GM10248 (cell line): ENCODE results near the gene KCNT1.

Experiments
- CTCF ChIA-PET: fragments of 300-600 bp; sonication (Branson Sonifier 250); formaldehyde crosslinking; extraction: SDS; loops from one replicate; lab custom pipeline; 2021; ENCODE audit warnings: antibody characterized with exemption; lab: Yijun Ruan, JAX
- POLR2A ChIA-PET: fragments of 350-650 bp; sonication (Branson Sonifier 250); formaldehyde crosslinking; extraction: SDS; loops from one replicate; lab custom pipeline; 2020; ENCODE audit warnings: antibody characterized with exemption; lab: Yijun Ruan, JAX
- DNase-seq: peaks from one replicate; pipeline ENCODE4 v3.0.0; 2012; ENCODE audit errors: extremely low spot score
- TF ChIP-seq, protein P1 (sequence below): IDR thresholded peaks from 2 replicates; pipeline ENCODE4 v1.5.1; 2012; ENCODE audit warnings: mild to moderate bottlenecking, low read depth; ENCODE audit errors: extremely low read depth, missing control alignments, control extremely low read depth

KCNT1 gene

DNA sequence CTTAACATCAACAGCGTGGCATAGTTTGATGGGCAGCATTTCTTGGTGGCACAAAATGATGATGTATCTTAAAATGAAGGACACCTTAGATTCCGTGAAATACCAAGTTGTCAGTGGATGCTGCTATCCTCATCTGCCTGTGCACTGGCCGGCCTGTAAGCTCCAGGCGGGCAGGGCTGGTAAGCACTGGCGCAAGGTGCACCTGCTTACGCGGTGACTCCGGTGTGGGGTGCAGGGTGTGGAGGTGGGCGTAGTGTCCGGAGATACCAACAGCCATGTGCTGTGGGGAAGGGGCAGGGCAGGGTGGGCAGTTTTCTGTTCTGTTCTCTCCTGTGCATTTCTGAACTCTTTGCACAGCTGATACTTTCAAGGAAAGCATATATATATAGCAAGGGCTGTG is 101.5 kb downstream of the KCNT1 start:
- DNase-seq: no peak
- POLR2A ChIA-PET: no interaction called here
- TF ChIP-seq, protein P1, sequence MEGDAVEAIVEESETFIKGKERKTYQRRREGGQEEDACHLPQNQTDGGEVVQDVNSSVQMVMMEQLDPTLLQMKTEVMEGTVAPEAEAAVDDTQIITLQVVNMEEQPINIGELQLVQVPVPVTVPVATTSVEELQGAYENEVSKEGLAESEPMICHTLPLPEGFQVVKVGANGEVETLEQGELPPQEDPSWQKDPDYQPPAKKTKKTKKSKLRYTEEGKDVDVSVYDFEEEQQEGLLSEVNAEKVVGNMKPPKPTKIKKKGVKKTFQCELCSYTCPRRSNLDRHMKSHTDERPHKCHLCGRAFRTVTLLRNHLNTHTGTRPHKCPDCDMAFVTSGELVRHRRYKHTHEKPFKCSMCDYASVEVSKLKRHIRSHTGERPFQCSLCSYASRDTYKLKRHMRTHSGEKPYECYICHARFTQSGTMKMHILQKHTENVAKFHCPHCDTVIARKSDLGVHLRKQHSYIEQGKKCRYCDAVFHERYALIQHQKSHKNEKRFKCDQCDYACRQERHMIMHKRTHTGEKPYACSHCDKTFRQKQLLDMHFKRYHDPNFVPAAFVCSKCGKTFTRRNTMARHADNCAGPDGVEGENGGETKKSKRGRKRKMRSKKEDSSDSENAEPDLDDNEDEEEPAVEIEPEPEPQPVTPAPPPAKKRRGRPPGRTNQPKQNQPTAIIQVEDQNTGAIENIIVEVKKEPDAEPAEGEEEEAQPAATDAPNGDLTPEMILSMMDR: no peak
- CTCF ChIA-PET: no interaction called here

DNA sequence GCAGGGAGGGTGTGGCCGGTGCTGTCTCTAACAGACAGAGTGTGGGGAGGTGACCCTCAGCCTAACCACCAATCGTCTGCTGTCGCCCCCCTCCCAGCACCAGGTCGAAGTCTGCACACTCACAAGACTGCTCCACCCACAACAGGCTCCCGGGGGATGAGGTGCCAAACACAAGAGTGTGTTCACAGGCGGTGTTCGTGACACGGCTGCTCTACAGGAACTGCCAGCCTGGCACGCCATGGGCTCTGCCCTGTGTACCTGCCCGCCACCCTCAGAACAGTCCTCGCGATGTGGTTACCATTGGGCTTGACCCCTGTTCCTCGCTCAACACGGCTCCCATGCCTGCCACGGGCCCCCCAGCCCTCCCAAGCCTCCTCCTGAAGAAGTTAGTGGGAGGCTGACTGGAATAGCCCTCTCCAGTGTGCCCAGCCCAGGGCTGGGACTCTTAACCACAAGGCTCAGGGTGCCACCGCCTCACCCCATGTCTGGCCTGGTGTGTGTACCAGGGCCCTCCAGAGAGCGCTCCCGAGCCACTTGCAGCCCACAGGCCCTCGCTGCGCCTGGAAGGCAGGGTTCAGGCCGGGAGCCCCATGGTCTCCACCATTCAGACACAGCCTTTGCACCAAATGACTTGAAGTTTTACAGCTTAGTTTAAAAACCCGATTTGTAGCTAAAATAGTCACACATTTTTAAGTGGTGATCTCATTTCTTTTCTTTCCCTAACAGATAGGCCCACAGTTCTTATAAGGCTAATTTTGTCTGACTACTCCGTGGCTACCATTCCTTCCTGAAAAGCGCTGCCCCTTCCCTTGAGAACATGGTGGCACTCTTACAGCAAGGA is 102.8 kb downstream of the KCNT1 start:
- ChIA-PET CTCF (no interaction called here), POLR2A (no interaction called here)
- TF ChIP-seq, protein P1: no peak
- no peak for DNase-seq

DNA sequence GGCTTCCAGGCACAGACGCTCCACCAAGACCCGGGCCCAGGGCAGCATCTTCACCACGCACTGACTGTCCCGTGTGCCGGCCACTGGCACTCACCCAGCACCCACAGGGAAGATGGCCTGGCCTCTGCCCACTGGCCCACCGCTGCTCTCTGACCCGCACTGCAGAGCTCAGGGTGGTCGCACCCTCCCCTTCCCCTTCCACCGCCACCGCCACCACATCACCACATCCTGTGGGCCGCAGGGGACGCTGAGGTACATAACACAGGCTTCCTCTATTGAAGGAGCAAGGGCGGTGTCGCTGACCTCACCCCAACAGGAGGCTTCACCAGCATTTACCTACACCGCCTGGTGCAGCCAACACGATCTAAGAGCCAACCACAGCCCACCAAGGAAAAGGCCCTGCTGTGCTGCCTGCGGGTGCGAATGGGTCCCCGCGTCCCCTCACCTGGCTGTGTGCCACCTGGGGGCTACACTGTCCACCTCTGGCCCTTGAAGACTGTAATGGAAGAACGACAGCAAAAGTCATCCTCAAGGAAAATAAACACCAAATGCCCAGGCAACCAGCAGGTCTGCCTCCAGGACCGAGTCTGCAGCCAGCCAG is 103.5 kb downstream of the KCNT1 start:
- CTCF ChIA-PET: no interaction called here

DNA sequence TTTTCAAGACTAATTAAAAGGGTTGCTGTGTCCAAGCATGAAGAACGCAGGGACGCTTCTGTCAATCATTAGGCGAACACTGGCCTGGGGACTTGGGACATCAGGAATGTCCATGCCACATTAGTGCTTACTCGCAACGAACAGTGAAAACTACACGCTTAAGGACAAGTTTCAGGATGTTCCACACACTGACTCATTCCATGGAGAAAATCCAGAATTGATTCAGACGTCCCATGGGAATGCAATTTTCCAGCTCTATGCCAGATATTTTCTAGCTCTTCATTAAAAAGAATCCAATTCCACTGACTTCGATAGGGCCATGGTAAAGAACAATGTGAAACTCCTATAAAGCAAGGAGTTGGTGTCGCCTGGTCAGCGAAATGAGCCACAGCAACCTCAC is 107.2 kb downstream of the KCNT1 start:
- ChIA-PET POLR2A (no interaction called here), CTCF (interaction anchor here (0.8 kb wide), 1 partner anchor 12 kb away, joined by 3 read pairs; no protein-coding TSS in a partner anchor)
- TF ChIP-seq, protein P1: no peak
- DNase-seq: no peak

More for the DNA sequence above, 103.5 kb downstream of the KCNT1 start:
- TF ChIP-seq, protein P1: no peak
- no peak for DNase-seq
- POLR2A ChIA-PET: no interaction called here

DNA sequence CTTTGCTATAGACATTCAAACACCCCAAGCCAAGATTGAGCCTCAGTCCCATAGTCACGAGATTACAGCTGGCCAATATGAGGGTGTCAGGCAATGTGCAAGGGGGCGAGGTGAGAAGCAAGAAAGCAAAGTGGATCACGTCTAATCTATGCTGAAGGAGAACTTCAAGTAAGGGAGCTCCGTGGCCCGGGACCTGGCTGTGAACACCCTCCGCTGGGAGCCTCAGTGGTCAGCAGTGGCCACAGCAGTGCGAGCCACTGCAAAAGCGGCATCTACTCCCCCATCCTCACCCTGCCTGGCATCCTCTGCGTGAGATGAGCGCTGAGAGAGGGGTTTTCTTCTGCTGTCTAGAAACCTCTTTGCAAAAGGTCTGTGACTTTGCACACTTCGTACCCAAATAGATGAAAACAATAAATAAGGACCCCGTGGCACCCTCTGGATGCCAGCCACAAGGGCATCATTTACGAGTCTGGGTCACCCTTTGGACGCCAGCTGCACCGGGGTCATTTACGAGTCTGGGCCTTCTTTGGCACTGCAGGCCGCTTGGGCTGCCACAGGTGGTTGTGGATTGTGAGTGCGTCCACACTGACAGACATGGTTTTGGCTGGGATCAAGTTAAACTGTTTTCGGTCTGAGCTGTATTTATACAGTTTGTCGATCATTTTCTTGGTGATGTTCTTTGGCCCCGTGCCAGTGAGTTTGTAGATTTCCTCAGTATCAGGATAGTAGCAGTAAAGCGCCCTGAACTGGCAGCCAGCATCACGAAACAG is 109.0 kb downstream of the KCNT1 start:
- ChIA-PET POLR2A (no interaction called here), CTCF (interaction anchor here (1.6 kb wide), 1 partner anchor 17 kb away, joined by 3 read pairs; no protein-coding TSS in a partner anchor)
- TF ChIP-seq, protein P1: no peak
- no peak for DNase-seq

DNA sequence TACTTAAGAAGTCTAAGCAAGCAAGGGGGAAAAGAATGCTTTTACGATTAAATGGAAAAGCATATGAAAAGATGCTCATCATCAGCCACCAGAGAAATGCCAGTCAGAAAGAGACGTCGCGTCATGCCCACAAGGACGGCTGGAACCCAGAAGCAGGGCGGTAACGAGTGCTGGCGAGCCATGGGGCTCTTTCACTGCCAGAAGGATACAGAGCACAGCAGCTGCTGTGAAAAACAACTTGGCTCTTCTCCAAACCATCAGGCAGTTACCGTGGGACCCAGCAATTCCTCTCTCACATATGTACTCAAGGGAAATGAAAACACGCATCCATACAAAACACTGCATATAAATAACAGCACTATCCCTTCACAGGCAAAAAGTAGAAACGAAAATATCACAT is 109.8 kb downstream of the KCNT1 start:
- DNase-seq: no peak
- ChIA-PET CTCF (interaction anchor here (1.4 to 1.6 kb wide), 2 partner anchors 15 to 18 kb away, joined by 3 read pairs; no protein-coding TSS in a partner anchor), POLR2A (no interaction called here)
- TF ChIP-seq, protein P1: no peak
